ENCODE data around the gene PCDHB8.
"Not testable (repeated sequence)": the region's sequence is repeated elsewhere in the genome, so short reads cannot be mapped to it uniquely, and the experiment has no call there.

PCDHB8 gene

DNA sequence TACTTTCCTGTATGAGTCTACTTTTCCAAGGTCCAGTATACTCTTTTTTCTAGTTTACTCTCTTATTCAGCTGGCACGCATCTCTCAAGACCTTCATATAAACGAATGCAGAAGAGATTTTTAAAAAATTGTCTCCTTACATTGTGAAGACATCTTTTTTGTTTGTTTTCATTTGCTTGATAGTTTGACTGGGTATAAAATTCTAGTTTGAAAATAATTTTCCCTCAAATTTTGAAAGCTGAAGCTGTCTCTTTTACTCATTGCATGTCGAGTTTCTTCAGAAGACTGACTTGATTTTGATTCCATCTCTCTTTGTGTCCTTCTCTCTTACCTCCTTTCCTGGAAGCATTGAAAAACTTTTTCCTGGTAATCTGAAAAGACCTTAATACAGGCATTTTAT is 18.8 kb downstream of the PCDHB8 start:
- no peak for DNase-seq (ENCODE audit: low read depth, low spot score)
- in situ Hi-C loops (cut with HindIII; ENCODE audit: low sequenced_read_pairs), result no loop called here
- no peak for TF ChIP-seq CTCF (IDR thresholded peaks at IDR 0.05; ENCODE audit: low read depth, low read length)
- no peak overlapping the region for H3K4me3 ChIP-seq (ENCODE audit: low read depth, low read length)

- no peak for DNase-seq (ENCODE audit: low read depth, low spot score)
- no peak for TF ChIP-seq CTCF (IDR thresholded peaks at IDR 0.05; ENCODE audit: low read depth, low read length)
- H3K4me3 ChIP-seq (ENCODE audit: low read depth, low read length), result no peak within 1 kb of the TSS
- in situ Hi-C loops (cut with HindIII; ENCODE audit: low sequenced_read_pairs), result no loop called here
These were observed 22.0 kb downstream of the PCDHB8 start, which contains the start of gene PCDHB11 for GRCh38 chr5:141199359-141200235. PCDHB11 (plus strand) TSS chr5:141199627; CDS start chr5:141199775, 148 bp downstream.

DNA sequence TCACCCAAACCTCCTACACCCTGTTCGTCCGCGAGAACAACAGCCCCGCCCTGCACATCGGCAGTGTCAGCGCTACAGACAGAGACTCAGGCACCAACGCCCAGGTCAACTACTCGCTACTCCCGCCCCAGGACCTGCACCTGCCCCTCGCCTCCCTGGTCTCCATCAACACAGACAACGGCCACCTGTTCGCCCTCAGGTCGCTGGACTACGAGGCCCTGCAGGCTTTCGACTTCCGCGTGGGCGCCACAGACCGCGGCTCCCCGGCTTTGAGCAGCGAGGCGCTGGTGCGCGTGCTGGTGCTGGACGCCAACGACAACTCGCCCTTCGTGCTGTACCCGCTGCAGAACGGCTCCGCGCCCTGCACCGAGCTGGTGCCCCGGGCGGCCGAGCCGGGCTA is 23.5 kb downstream of the PCDHB8 start:
- H3K4me3 ChIP-seq (ENCODE audit: low read depth, low read length); in situ Hi-C loops (cut with HindIII; ENCODE audit: low sequenced_read_pairs); DNase-seq (ENCODE audit: low read depth, low spot score): not testable (repeated sequence)

- in situ Hi-C loops (cut with HindIII; ENCODE audit: low sequenced_read_pairs); DNase-seq (ENCODE audit: low read depth, low spot score): not testable (repeated sequence)
These were observed 24.1 kb downstream of the PCDHB8 start for GRCh38 chr5:141201646-141202045.

GRCh38 chr5:141208478-141208877 is 30.9 kb downstream of the PCDHB8 start, which contains the start of gene PCDHB12:
PCDHB12 (plus strand) TSS chr5:141208719; CDS start chr5:141208908, 189 bp downstream.
- no peak within 1 kb of the TSS for H3K4me3 ChIP-seq (ENCODE audit: low read depth, low read length)
- in situ Hi-C loops (cut with HindIII; ENCODE audit: low sequenced_read_pairs), result no loop called here
- TF ChIP-seq CTCF (IDR thresholded peaks at IDR 0.05; ENCODE audit: low read depth, low read length), result no peak
- no peak for DNase-seq (ENCODE audit: low read depth, low spot score)

More at GRCh38 chr5:141201646-141202045, 24.1 kb downstream of the PCDHB8 start:
- not testable (repeated sequence) for H3K4me3 ChIP-seq (ENCODE audit: low read depth, low read length)

DNA sequence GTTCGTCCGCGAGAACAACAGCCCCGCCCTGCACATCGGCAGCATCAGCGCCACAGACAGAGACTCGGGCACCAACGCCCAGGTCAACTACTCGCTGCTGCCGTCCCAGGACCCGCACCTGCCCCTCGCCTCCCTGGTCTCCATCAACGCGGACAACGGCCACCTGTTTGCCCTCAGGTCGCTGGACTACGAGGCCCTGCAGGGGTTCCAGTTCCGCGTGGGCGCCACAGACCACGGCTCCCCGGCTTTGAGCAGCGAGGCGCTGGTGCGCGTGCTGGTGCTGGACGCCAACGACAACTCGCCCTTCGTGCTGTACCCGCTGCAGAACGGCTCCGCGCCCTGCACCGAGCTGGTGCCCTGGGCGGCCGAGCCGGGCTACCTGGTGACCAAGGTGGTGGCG is 32.7 kb downstream of the PCDHB8 start:
- in situ Hi-C loops (cut with HindIII; ENCODE audit: low sequenced_read_pairs); DNase-seq (ENCODE audit: low read depth, low spot score); H3K4me3 ChIP-seq (ENCODE audit: low read depth, low read length): not testable (repeated sequence)

- DNase-seq (ENCODE audit: low read depth, low spot score); H3K4me3 ChIP-seq (ENCODE audit: low read depth, low read length); in situ Hi-C loops (cut with HindIII; ENCODE audit: low sequenced_read_pairs): not testable (repeated sequence)
These were observed 33.3 kb downstream of the PCDHB8 start for GRCh38 chr5:141210849-141211248.

DNA sequence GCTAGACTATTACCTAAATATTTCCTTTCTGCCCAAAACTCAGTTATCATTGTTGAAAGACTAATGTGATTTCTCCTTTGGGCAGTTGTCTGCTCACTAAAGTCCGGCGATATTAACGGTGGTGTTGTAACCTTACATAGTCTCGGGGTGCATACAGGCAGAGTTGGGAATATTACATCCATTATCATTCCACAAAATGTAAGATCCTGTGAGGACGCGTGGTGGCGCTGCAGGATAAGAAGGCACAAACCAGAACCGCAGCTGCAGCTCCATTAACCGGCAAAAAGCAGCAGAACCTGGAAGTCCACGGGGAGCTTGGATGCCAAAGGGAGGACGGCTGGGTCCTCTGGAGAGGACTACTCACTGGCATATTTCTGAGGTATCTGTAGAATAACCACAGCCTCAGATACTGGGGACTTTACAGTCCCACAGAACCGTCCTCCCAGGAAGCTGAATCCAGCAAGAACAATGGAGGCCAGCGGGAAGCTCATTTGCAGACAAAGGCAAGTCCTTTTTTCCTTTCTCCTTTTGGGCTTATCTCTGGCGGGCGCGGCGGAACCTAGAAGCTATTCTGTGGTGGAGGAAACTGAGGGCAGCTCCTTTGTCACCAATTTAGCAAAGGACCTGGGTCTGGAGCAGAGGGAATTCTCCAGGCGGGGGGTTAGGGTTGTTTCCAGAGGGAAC is 36.2 kb downstream of the PCDHB8 start, which contains the start of gene PCDHB13:
Gene PCDHB13 (plus strand): TSS at position 264 of the 684 bp plus-strand sequence. CDS start 205 bp downstream, at position 469.
- in situ Hi-C loops (cut with HindIII; ENCODE audit: low sequenced_read_pairs); DNase-seq (ENCODE audit: low read depth, low spot score); H3K4me3 ChIP-seq (ENCODE audit: low read depth, low read length): not testable (repeated sequence)

GRCh38 chr5:141214583-141214982 is 37.0 kb downstream of the PCDHB8 start:
- H3K4me3 ChIP-seq (ENCODE audit: low read depth, low read length); in situ Hi-C loops (cut with HindIII; ENCODE audit: low sequenced_read_pairs); DNase-seq (ENCODE audit: low read depth, low spot score): not testable (repeated sequence)

GRCh38 chr5:141215504-141215903 is 37.9 kb downstream of the PCDHB8 start:
- H3K4me3 ChIP-seq (ENCODE audit: low read depth, low read length); DNase-seq (ENCODE audit: low read depth, low spot score); in situ Hi-C loops (cut with HindIII; ENCODE audit: low sequenced_read_pairs): not testable (repeated sequence)

DNA sequence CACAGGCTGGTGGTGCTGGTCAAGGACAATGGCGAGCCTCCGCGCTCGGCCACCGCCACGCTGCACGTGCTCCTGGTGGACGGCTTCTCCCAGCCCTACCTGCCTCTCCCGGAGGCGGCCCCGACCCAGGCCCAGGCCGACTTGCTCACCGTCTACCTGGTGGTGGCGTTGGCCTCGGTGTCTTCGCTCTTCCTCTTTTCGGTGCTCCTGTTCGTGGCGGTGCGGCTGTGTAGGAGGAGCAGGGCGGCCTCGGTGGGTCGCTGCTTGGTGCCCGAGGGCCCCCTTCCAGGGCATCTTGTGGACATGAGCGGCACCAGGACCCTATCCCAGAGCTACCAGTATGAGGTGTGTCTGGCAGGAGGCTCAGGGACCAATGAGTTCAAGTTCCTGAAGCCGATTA is 38.4 kb downstream of the PCDHB8 start:
- in situ Hi-C loops (cut with HindIII; ENCODE audit: low sequenced_read_pairs); H3K4me3 ChIP-seq (ENCODE audit: low read depth, low read length); DNase-seq (ENCODE audit: low read depth, low spot score): not testable (repeated sequence)

Measured in astrocyte of the spinal cord (primary cell).